HepG2 (cell line): ENCODE data around the gene SIAH2. TPM values are rescaled to one million over a fixed set of nuclear protein-coding genes. Genes with fewer than 3 reads are reported as not detected.

Experiments
- KAT7 ChIP-seq: IDR thresholded peaks from 2 replicates; pipeline ENCODE4 v1.6.1; 2018; ENCODE audit warnings: borderline replicate concordance, missing compliant biosample characterization
- PHF5A ChIP-seq: IDR thresholded peaks from one replicate; pipeline ENCODE4 v1.6.1; 2018; ENCODE audit warnings: low read depth, missing genetic modification reagents; ENCODE audit not compliant: unreplicated experiment
- ZNF235 ChIP-seq: sonication (generic); formaldehyde crosslinking; IDR thresholded peaks from 2 replicates; pipeline ENCODE4 v1.8.1; 2023; ENCODE audit warnings: mild to moderate bottlenecking, missing genetic modification reagents, borderline replicate concordance
- ZNF503 ChIP-seq: sonication (generic); formaldehyde crosslinking; IDR thresholded peaks from 2 replicates; pipeline ENCODE4 v1.4.0; 2020; ENCODE audit warnings: missing genetic modification reagents
- ZNF687 ChIP-seq: sonication (generic); formaldehyde crosslinking; IDR thresholded peaks from 2 replicates; pipeline ENCODE4 v1.5.1; 2020; ENCODE audit warnings: mild to moderate bottlenecking, missing genetic modification reagents, moderate library complexity
- polyA plus RNA-seq, 8 experiments: library from polyadenylated mRNA; depleted of rRNA in 3 of 8; stranded (reverse) in 7 of 8; unstranded in 1 of 8; fragments of >200 nt; fragmentation: Illumina TruSeq in 4 of 8; extraction: Trizol in 4 of 8; gene quantifications; 2 replicates each; pipeline versions ENCODE4 v1.2.1 to v1.2.3, GENCODE V29; 2011 to 2016; ENCODE audit warnings: low read depth in 4 of 8, missing spikeins in 1 of 8, mixed read lengths in 1 of 8; ENCODE audit not compliant: insufficient read depth in 1 of 8
- total RNA-seq, 5 experiments: library from RNA; depleted of rRNA; stranded (reverse); fragments of >200 nt; fragmentation: Illumina TruSeq; extraction: Trizol; gene quantifications; 2 replicates each; pipeline ENCODE4 v1.2.3, GENCODE V29; 2016; ENCODE audit warnings: low read depth in 1 of 5

The SIAH2 gene
- total and polyA plus RNA-seq, 2 of the 13 experiments (the other 11 are each of a cell fraction or from before 2014, with no cell fraction given) = 71.8 to 117 TPM

- TF ChIP-seq ZNF687 (CRISPR knock-in tag) (no peak), ZNF503 (CRISPR knock-in tag) (no peak), KAT7 (CRISPR knock-in tag) (no peak), PHF5A (CRISPR knock-in tag) (no peak), ZNF235 (no peak)
Observed at GRCh38 chr3:150729682-150730360, 33.1 kb downstream of the SIAH2 start (continued).
